PC-9 (cell line): ENCODE measurements around the gene XRCC2. TPM values are rescaled to one million over a fixed set of nuclear protein-coding genes. Genes with fewer than 3 reads are reported as not detected.

Experiments used
- BruUV-seq: library from RNA; stranded (reverse); fragments of 400-500 nt; replicated peaks from 2 replicates; lab custom pipeline; 2021; lab: Mats Ljungman, UMichigan
- CTCF ChIA-PET: fragments of 300-600 bp; sonication (Branson Sonifier 250); formaldehyde crosslinking; loops from one replicate; lab custom pipeline; 2022; ENCODE audit warnings: antibody characterized with exemption; lab: Charles Lee
- POLR2A ChIA-PET: fragments of 300-600 bp; sonication (Branson Sonifier 250); formaldehyde crosslinking; loops from one replicate; lab custom pipeline; 2022; ENCODE audit warnings: antibody characterized with exemption; ENCODE audit not compliant: unreplicated experiment; lab: Charles Lee
- DNase-seq, 2 experiments: peaks; one replicate each; pipeline versions ENCODE4 v3.0.0 to v3.0.0-alpha.2; 2015 to 2022; ENCODE audit warnings: mixed read lengths in 1 of 2
- H2AFZ ChIP-seq: fragments of 200-600 bp; sonication (generic); 2 replicates; pipeline ENCODE4 v1.8.1; 2017; ENCODE audit warnings: antibody characterized with exemption
- H3F3A ChIP-seq: fragments of 200-600 bp; sonication (generic); 2 replicates; pipeline ENCODE4 v1.8.1; 2017; ENCODE audit warnings: antibody characterized with exemption, mild to moderate bottlenecking, low read depth; ENCODE audit not compliant: insufficient read depth
- H3K27ac ChIP-seq: fragments of 200-600 bp; sonication (generic); 2 replicates; pipeline ENCODE4 v1.6.1; 2016; ENCODE audit warnings: mixed run types
- H3K27me3 ChIP-seq: fragments of 200-600 bp; sonication (generic); 2 replicates; pipeline ENCODE4 v1.6.1; 2016; ENCODE audit warnings: low read depth, mixed run types; ENCODE audit not compliant: insufficient read depth
- H3K36me3 ChIP-seq: fragments of 200-600 bp; sonication (generic); 2 replicates; pipeline ENCODE4 v1.6.1; 2016; ENCODE audit warnings: low read depth, mixed run types
- H3K4me1 ChIP-seq: fragments of 200-600 bp; sonication (generic); replicated peaks from 2 replicates; pipeline ENCODE4 v1.6.1; 2016; ENCODE audit warnings: mixed run types; ENCODE audit not compliant: insufficient read depth
- H3K4me2 ChIP-seq: fragments of 200-600 bp; sonication (generic); 2 replicates; pipeline ENCODE4 v1.6.1; 2017; ENCODE audit warnings: mixed run types
- H3K4me3 ChIP-seq: fragments of 200-600 bp; sonication (generic); 2 replicates; pipeline ENCODE4 v1.6.1; 2016; ENCODE audit warnings: mixed run types
- H3K79me2 ChIP-seq: fragments of 200-600 bp; sonication (generic); 2 replicates; pipeline ENCODE4 v1.6.1; 2017; ENCODE audit warnings: low read depth, mixed run types
- H3K9me2 ChIP-seq: fragments of 200-600 bp; sonication (generic); 2 replicates; pipeline ENCODE4 v1.8.1; 2017; ENCODE audit warnings: mild to moderate bottlenecking; ENCODE audit not compliant: insufficient read depth
- H3K9me3 ChIP-seq: fragments of 200-600 bp; sonication (generic); 2 replicates; pipeline ENCODE4 v1.8.1; 2016; ENCODE audit warnings: low read depth; ENCODE audit not compliant: insufficient read depth
- H4K20me1 ChIP-seq: fragments of 200-600 bp; sonication (generic); 2 replicates; pipeline ENCODE4 v1.8.1; 2017; ENCODE audit not compliant: insufficient read depth
- EZH2 ChIP-seq: fragments of 200-600 bp; sonication (generic); IDR thresholded peaks from 2 replicates; pipeline ENCODE4 v1.8.0; 2017; ENCODE audit warnings: antibody characterized with exemption, low read depth
- intact Hi-C: fragments of 100-400 bp; cut with micrococcal nuclease; formaldehyde crosslinking; loops from one replicate; pipeline ENCODE4 v1.10.0; 2022; ENCODE audit not compliant: unreplicated experiment
- total RNA-seq: library from RNA; stranded (reverse); gene quantifications from 2 replicates; pipeline ENCODE4 v1.2.3, GENCODE V29; 2021
- TF ChIP-seq, protein P1 (sequence below): fragments of 200-600 bp; sonication (generic); conservative IDR thresholded peaks from 2 replicates; pipeline ENCODE4 v1.6.1; 2017; ENCODE audit warnings: mixed run types, antibody characterized with exemption, mild to moderate bottlenecking, moderate library complexity

The XRCC2 gene
- total RNA-seq, 1 experiment from 2014 or later, result 25.0 TPM

- no peaks in the 10 kb centered on the region for H3K27me3 ChIP-seq
- ChIA-PET CTCF (interaction anchor here (0.6 kb wide), 1 partner anchor 571 kb away, joined by 3 read pairs; no protein-coding TSS in a partner anchor), POLR2A (interaction anchor here (0.7 kb wide), 1 partner anchor 1022 kb away, joined by 5 read pairs; no protein-coding TSS in a partner anchor)
- H3K4me1 ChIP-seq, result peaks cover 18% of the 10 kb centered on the region
- H4K20me1 ChIP-seq, result no peaks in the 10 kb centered on the region
- H3K4me3 ChIP-seq, result no peak overlapping the region
- DNase-seq, result peak; percentile 27 to 90
- peak overlapping the region; percentile 35; the same call in 1 of the 2 replicates for H3K4me2 ChIP-seq
- peaks cover 13% of the 10 kb centered on the region; the same call in 1 of the 2 replicates for H3F3A ChIP-seq
- H3K36me3 ChIP-seq, result no peaks in the 10 kb centered on the region
- peak overlapping the region; percentile 46 for H3K27ac ChIP-seq
- intact Hi-C loops, result loop anchor here (2.0 kb wide), 1 partner anchor 49 kb away; no protein-coding TSS in a partner anchor
- TF ChIP-seq, protein P1, sequence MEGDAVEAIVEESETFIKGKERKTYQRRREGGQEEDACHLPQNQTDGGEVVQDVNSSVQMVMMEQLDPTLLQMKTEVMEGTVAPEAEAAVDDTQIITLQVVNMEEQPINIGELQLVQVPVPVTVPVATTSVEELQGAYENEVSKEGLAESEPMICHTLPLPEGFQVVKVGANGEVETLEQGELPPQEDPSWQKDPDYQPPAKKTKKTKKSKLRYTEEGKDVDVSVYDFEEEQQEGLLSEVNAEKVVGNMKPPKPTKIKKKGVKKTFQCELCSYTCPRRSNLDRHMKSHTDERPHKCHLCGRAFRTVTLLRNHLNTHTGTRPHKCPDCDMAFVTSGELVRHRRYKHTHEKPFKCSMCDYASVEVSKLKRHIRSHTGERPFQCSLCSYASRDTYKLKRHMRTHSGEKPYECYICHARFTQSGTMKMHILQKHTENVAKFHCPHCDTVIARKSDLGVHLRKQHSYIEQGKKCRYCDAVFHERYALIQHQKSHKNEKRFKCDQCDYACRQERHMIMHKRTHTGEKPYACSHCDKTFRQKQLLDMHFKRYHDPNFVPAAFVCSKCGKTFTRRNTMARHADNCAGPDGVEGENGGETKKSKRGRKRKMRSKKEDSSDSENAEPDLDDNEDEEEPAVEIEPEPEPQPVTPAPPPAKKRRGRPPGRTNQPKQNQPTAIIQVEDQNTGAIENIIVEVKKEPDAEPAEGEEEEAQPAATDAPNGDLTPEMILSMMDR, result no peak; the same call in 1 of the 2 replicates
- no peak for TF ChIP-seq EZH2
- no peaks in the 10 kb centered on the region for H3K79me2 ChIP-seq
- BruUV-seq, result no TSS peak
- H3K9me2 ChIP-seq, result no peaks in the 10 kb centered on the region
- H3K9me3 ChIP-seq, result no peaks in the 10 kb centered on the region
- no peak overlapping the region; the same call in 1 of the 2 replicates for H2AFZ ChIP-seq
Observed at GRCh38 chr7:152711444-152711944, 35.6 kb upstream of the XRCC2 start.

DNA sequence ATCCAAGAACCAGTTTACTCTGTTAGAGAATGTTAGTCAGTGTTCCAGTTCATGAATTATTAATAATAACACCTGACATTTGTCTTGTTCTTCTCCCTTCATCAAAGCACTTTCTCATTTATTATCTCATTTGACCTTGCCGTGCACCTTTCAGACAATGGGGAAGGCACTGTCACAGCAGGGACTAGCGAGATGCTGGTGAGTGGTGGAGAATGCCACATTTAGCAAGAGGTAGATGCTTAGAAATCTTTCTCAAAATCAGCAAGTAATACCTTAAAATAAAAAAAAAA, 34.2 kb upstream of the XRCC2 start:
- peaks cover 13% of the 10 kb centered on the region; the same call in 1 of the 2 replicates for H3F3A ChIP-seq
- H3K36me3 ChIP-seq, result no peaks in the 10 kb centered on the region
- no peak overlapping the region for H2AFZ ChIP-seq
- ChIA-PET POLR2A (interaction anchor here (0.5 kb wide), 1 partner anchor 1369 kb away, joined by 9 read pairs; the partner anchor contains the start of gene NUB1), CTCF (no interaction called here)
- no peak overlapping the region for H3K4me2 ChIP-seq
- H3K4me1 ChIP-seq, result peaks cover 18% of the 10 kb centered on the region
- no peaks in the 10 kb centered on the region for H3K79me2 ChIP-seq
- intact Hi-C loops, result loop anchor here (2.0 kb wide), 1 partner anchor 51 kb away; no protein-coding TSS in a partner anchor
- no peak overlapping the region for H3K4me3 ChIP-seq
- no peaks in the 10 kb centered on the region for H3K27me3 ChIP-seq
- TF ChIP-seq, protein P1, result no peak
- TF ChIP-seq EZH2, result no peak
- H3K27ac ChIP-seq, result no peak overlapping the region
- no peaks in the 10 kb centered on the region for H4K20me1 ChIP-seq
- BruUV-seq, result no TSS peak
- no peaks in the 10 kb centered on the region for H3K9me2 ChIP-seq
- no peak for DNase-seq
- H3K9me3 ChIP-seq, result peaks cover 13% of the 10 kb centered on the region

DNA sequence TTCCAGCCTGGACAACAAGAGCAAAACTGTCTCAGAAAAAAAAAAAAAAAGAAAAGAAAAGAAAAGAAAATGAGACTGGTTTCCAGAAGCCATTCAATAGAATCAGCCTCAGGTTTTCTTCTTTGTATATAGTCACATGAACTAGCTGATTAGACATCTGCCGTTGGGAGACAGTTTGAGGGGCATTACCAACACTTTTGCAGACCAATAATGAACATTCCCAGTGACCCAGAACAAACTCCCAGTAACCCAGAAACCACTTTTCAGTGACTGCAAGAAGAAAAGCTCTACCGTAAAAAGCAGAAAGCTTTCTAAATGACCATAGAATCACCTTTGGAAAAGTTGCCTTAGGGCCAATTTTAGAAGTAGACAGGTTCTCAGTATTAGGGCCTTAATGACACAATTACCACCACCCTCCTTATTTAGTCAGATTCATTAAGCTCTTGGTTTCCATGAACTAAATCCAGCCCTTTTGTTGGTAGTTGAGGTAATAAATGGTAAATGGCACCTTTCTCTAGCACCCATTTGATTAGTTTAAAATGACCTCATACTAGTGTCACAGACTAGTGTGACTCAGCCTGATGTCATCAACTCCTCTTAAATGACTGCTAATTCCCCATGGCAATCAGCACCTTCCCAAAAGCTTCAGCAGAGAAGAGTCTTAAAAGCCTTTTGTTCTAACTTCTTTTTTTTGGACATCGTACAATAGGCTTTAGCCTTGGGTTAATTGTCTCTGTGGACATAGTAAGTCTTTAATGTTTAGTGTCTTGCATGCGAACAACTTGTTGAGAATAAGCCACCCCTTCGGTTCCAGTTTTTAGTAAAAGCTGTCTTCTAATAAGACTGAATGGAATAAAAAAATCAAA, 33.6 kb upstream of the XRCC2 start:
- Histone ChIP-seq H3K27me3 (no peaks in the 10 kb centered on the region), H3K27ac (no peak overlapping the region), H4K20me1 (no peaks in the 10 kb centered on the region), H3K9me2 (no peaks in the 10 kb centered on the region), H3K36me3 (no peaks in the 10 kb centered on the region), H3K4me3 (no peak overlapping the region), H3K4me1 (peaks cover 18% of the 10 kb centered on the region), H3K79me2 (no peaks in the 10 kb centered on the region), H3F3A (peaks cover 13% of the 10 kb centered on the region; the same call in 1 of the 2 replicates), H3K4me2 (no peak overlapping the region), H2AFZ (no peak overlapping the region), H3K9me3 (peaks cover 19% of the 10 kb centered on the region)
- TF ChIP-seq, protein P1, result no peak
- TF ChIP-seq EZH2, result no peak
- BruUV-seq, result no TSS peak
- ChIA-PET CTCF (interaction anchor here (0.7 to 0.9 kb wide), 3 partner anchors 103 to 540 kb away, joined by 3 to 5 read pairs (median 4); no protein-coding TSS in a partner anchor), POLR2A (no interaction called here)
- intact Hi-C loops, result loop anchor here (2.0 kb wide), 1 partner anchor 51 kb away; no protein-coding TSS in a partner anchor
- peak in 1 of 2 experiments; percentile 37 for DNase-seq
